Lung microvascular endothelial cell (primary cell): ENCODE results near the gene LSM2. TPM values are rescaled to one million over a fixed set of nuclear protein-coding genes. Genes with fewer than 3 reads are reported as not detected.

Experiments used
- DNase-seq, 2 donors: peaks; one replicate each; pipeline versions ENCODE4 v3.0.0 to v3.0.0-alpha.2; 2010; ENCODE audit warnings: low read depth in 2 of 2
- total RNA-seq: library from RNA; depleted of rRNA; stranded (reverse); fragments of >200 nt; gene quantifications from 2 replicates; pipeline ENCODE4 v1.2.1, GENCODE V29; 2014

LSM2 gene
- total RNA-seq, 1 donor from 2014 or later = 29.8 TPM

DNA sequence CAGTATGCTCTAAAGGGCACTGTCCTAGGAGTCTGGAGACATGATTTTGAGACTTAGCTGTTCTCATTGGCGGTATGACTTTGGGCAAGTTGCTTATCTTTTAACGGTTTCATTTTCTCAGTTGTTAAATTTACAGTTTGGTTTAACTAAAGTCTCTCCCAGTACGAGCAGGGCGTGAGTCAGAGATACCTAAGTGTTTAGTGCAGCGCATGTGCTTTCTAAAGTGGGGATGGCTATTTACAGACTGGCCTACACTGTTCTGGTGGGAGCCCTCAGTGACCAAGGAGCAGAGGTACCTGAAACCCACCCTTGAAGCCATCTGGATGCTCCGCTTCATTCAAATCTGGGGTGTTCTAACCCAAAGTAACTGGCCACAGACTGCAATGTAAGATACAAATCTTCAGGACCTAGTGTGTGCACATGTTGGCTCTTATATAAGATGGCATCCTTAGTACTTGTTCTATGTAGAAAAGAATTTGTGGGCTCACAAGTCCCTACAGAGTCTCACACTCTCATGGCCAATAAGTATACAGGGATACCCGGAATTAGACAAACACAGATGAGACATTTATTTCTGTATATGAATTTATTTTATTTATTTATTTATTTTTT is 56.2 kb downstream of the LSM2 start:
- no peak for DNase-seq

DNA sequence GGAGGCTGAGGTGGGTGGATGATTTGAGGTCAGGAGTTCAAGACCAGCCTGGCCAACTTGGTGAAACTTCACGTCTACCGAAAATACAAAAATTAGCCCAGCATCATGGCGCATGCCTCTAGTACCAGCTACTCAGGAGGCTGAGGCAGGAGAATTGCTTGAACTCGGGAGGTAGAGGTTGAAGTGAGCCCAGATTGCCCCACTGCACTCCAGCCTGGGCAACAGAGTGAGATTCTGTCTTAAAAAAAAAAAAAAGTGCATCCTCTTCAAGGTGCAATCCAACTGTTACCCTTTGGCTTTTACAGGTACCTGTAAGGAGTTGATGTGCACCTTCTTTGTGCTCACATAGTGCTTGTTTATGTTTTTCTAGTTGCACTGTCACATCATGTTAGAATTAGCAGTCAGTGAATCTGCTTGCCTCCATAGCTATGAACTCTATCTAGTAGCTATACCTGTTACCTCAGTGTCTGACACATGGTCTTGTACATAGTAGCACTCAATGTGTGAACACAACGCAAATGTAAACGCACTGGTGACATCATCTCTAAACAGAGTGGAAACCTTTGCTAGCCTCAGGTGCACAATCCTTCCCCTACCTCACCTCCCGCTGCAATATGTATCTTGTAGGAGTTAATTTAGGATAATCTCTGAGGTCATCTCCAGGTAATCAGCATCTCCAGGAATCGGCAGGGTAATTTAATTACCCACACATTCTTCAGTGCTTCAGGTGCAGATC is 57.3 kb downstream of the LSM2 start:
- DNase-seq = no peak

Other genes with a start within 250 kb of the LSM2 start
- not detected in 2 replicates for gene LTA, start 234.7 kb downstream of the LSM2 start, total RNA-seq
- gene TNF, start 231.4 kb downstream of the LSM2 start, total RNA-seq = not detected in 2 replicates
- gene LTB, start 224.5 kb downstream of the LSM2 start, total RNA-seq = 6.7 and 9.2 TPM in 2 replicates
- gene LST1, start 220.7 kb downstream of the LSM2 start, total RNA-seq = not detected in 2 replicates
- not detected in 2 replicates for gene NCR3, start 214.0 kb downstream of the LSM2 start, total RNA-seq
- not detected in 2 replicates for gene AIF1, start 191.7 kb downstream of the LSM2 start, total RNA-seq
- gene PRRC2A, start 186.3 kb downstream of the LSM2 start, total RNA-seq = 19.4 and 27.2 TPM in 2 replicates
- 88.3 and 111 TPM in 2 replicates for gene BAG6, start 154.3 kb downstream of the LSM2 start, total RNA-seq
- 0.22 and 0.40 TPM in 2 replicates for gene APOM, start 151.1 kb downstream of the LSM2 start, total RNA-seq
- gene C6orf47, start 146.2 kb downstream of the LSM2 start, total RNA-seq = 15.5 and 24.0 TPM in 2 replicates
- 8.5 and 12.1 TPM in 2 replicates for gene GPANK1, start 142.0 kb downstream of the LSM2 start, total RNA-seq
- 64.1 and 67.6 TPM in 2 replicates for gene CSNK2B, start 140.9 kb downstream of the LSM2 start, total RNA-seq
- gene LY6G5B, start 137.0 kb downstream of the LSM2 start, total RNA-seq = 0.44 and 1.2 TPM in 2 replicates
- gene LY6G5C, start 125.9 kb downstream of the LSM2 start, total RNA-seq = 1.4 and 1.7 TPM in 2 replicates
- gene ABHD16A, start 103.6 kb downstream of the LSM2 start, total RNA-seq = 41.2 and 69.8 TPM in 2 replicates
- not detected in 2 replicates for gene LY6G6F, start 100.1 kb downstream of the LSM2 start, total RNA-seq
- gene LY6G6D, start 91.6 kb downstream of the LSM2 start, total RNA-seq = not detected in 2 replicates
- not detected in 2 replicates for gene LY6G6C, start 85.2 kb downstream of the LSM2 start, total RNA-seq
- not detected in 2 replicates for gene MPIG6B, start 83.6 kb downstream of the LSM2 start, total RNA-seq
- 109 and 159 TPM in 2 replicates for gene DDAH2, start 77.7 kb downstream of the LSM2 start, total RNA-seq
- gene CLIC1, start 70.4 kb downstream of the LSM2 start, total RNA-seq = 469 and 552 TPM in 2 replicates
- 1.4 and 2.6 TPM in 2 replicates for gene MSH5, start 67.0 kb downstream of the LSM2 start, total RNA-seq
- 1.6 and 2.0 TPM in 2 replicates for gene SAPCD1, start 44.3 kb downstream of the LSM2 start, total RNA-seq
- gene VWA7, start 29.6 kb downstream of the LSM2 start, total RNA-seq = under 0.01 and 0.40 TPM in 2 replicates
- 36.3 and 39.0 TPM in 2 replicates for gene VARS1, start 11.2 kb downstream of the LSM2 start, total RNA-seq
- gene HSPA1L, start 8.3 kb upstream of the LSM2 start, total RNA-seq = 0.87 and 1.8 TPM in 2 replicates
- 40.8 and 93.3 TPM in 2 replicates for gene HSPA1A, start 8.6 kb upstream of the LSM2 start, total RNA-seq
- gene HSPA1B, start 20.8 kb upstream of the LSM2 start, total RNA-seq = 23.8 and 30.2 TPM in 2 replicates
- gene NEU1, start 55.9 kb upstream of the LSM2 start, total RNA-seq = 41.2 and 50.0 TPM in 2 replicates
- not detected in 2 replicates for gene SLC44A4, start 72.0 kb upstream of the LSM2 start, total RNA-seq
- gene EHMT2, start 90.7 kb upstream of the LSM2 start, total RNA-seq = 25.7 and 28.0 TPM in 2 replicates
- 2.2 and 3.6 TPM in 2 replicates for gene ZBTB12, start 95.1 kb upstream of the LSM2 start, total RNA-seq
- gene C2, start 120.8 kb upstream of the LSM2 start, total RNA-seq = under 0.01 TPM in 1 of 2 replicates, not detected in the other
- 0.44 and 0.60 TPM in 2 replicates for gene CFB, start 139.1 kb upstream of the LSM2 start, total RNA-seq
- gene NELFE, start 152.0 kb upstream of the LSM2 start, total RNA-seq = 54.3 and 55.8 TPM in 2 replicates
- gene SKIC2, start 152.2 kb upstream of the LSM2 start, total RNA-seq = 22.7 and 30.2 TPM in 2 replicates
- 5.9 and 10.1 TPM in 2 replicates for gene DXO, start 165.2 kb upstream of the LSM2 start, total RNA-seq
- gene C4A, start 175.1 kb upstream of the LSM2 start, total RNA-seq = 0.44 and 1.8 TPM in 2 replicates
- gene C4B, start 207.8 kb upstream of the LSM2 start, total RNA-seq = 0.44 and 1.4 TPM in 2 replicates
- not detected in 2 replicates for gene CYP21A2, start 231.4 kb upstream of the LSM2 start, total RNA-seq